GM18951 (cell line): Measurements from ENCODE around the gene PGP.

ENCODE experiments used
- POLR2A ChIP-seq: IDR thresholded peaks from 4 replicates; pipeline ENCODE4 v1.6.1; 2011; ENCODE audit warnings: mild to moderate bottlenecking; ENCODE audit not compliant: insufficient read length, insufficient read depth; ENCODE audit errors: extremely low read depth
- in situ Hi-C: fragments of 300-500 bp; cut with MboI; formaldehyde crosslinking; loops from one replicate; pipeline ENCODE4 v1.12.0; 2022; ENCODE audit warnings: low sequenced_read_pairs, mixed read lengths, inconsistent platforms; ENCODE audit not compliant: unreplicated experiment

PGP gene

GRCh38 chr16:2195322-2196161 is 19.1 kb downstream of the PGP start:
- in situ Hi-C loops, result no loop called here
- TF ChIP-seq POLR2A, result no peak

DNA sequence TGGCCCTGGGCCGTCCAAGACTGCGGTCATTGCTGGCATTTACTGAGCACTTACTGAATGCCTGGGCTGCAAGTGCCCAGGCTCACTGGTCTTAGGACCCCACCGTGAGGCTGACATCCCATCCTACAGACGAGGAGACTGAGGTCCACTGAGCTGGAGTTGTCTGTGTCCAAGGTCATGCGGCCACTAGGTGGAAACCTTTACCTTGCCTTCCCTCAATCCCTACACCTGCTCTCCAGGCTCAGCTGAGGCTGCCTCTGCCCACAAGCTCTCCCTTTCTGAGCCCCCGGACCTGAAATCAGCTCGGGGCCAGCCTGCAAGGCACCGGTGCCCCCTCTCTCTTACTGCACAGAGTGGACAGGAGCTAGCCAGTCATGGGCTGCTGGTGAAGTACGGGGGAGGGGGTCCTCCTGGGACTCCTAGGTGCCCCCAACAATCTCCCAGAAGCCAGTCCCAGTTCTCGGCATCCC is 19.8 kb downstream of the PGP start:
- no peak for TF ChIP-seq POLR2A
- in situ Hi-C loops, result no loop called here

DNA sequence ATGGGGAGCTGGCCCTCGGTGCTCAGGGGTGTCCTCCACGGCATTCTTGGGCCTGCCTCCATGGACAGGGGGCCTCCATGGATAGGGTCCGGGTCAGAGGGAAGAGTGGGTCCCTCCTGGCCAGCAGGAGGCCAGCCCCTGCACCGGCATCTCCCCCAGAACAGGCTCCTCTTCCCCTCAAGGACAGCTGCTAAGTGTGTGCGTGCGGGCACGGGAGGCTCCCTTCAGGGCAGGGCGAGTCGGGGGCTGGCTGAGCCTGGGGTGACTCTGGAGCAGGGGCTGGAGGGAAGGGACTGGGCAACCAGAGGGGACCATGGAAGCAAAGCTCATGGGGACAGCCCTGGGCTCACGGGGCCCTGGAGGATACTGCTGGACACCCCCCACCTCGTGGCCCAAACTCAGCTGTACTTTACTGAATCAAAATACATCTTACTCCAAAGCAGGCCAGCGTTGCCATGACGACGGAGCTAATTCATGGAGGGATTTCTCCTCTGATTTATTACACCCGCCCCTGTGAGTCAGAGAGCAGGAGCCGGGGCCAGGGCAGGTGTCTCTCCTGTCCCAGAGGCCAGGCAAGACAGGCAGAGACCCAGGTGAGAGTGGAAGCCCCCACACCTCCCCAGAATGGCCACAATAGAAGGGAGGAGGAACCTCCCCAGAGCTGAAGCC is 20.3 kb downstream of the PGP start:
- TF ChIP-seq POLR2A, result no peak
- in situ Hi-C loops, result no loop called here

DNA sequence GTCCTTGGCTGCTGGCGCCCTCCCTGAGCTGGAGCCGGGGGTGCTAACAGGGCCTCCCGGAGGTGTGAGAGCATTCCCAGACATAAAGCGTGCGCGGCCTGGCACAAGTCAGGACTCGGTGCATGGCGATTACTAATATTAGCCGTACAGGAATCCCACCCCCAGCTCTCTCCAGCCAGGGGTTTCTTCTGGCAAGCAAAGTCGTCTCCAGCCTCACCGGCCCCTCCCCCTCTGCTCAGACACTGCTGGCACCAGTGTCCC is 23.3 kb downstream of the PGP start:
- TF ChIP-seq POLR2A, result no peak
- in situ Hi-C loops, result no loop called here

DNA sequence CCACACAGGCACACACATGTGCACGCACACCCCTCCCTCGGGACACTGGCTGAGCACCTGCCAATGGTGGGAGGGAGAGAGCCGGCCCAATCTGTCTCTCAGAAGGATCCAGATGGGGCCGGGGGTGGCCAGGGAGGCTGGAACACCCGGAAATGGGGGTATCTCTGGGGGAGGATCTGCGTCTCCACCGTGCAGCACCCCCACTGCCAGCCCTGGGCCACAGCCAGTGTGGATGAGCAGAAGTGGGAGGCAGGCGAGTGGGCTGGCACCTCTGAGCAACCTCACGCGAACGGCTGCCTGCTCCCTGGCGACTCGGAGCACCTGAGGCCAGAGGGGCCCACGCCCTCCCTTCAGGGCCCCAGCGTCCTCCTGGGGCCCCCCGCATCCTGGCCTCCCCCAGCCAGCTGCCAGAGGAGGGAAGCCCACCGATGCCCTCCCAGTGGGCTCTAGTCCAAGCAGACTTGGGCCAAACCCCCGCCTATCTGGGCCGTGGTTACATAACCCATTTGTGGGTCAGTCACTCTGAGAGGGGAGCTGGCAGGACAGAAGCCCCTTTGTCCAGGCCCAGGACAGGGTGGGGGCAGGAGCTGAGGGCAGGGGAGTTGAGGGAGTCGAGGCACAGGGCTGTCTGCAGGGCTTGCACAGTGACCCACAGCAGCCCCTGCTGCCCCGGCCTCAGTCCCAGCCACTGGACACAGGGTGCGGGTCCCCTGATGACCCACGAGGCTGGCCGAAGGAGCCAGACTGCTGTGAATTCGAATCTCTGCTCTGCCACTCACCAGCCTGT is 23.8 kb downstream of the PGP start:
- no peak for TF ChIP-seq POLR2A
- in situ Hi-C loops, result no loop called here

DNA sequence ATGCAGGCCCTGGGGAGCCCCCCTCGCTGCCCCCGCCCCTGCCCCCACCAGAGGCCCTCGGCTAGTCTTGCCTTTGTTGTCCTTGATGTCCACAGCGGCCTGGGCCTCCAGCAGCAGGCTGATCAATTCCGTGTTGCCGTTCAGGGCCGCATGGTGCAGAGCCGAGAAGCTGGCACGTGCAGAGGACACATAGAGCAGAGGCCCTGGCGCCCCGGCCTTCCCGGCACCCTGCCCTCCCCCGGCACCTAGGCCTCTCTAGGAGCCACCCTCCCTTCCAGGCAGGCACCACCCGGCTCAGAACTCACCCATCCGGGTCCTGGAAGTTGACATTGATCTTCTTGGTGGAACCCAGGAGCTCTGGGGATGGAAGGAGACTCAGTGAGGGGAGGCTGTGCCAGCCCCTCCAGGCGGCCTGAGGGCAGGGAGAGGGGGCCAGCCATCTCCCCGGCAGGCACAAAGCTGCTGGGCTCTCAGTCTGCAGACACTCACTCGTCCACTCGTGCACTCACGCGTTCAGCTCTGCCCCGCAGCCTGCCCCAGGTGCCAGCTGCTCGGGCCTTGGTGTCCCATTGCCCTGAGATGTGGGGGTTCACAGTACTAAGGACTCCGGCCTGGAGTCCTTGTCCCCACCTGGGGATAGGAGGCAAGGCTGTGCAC is 24.5 kb downstream of the PGP start:
- in situ Hi-C loops, result no loop called here
- no peak for TF ChIP-seq POLR2A

DNA sequence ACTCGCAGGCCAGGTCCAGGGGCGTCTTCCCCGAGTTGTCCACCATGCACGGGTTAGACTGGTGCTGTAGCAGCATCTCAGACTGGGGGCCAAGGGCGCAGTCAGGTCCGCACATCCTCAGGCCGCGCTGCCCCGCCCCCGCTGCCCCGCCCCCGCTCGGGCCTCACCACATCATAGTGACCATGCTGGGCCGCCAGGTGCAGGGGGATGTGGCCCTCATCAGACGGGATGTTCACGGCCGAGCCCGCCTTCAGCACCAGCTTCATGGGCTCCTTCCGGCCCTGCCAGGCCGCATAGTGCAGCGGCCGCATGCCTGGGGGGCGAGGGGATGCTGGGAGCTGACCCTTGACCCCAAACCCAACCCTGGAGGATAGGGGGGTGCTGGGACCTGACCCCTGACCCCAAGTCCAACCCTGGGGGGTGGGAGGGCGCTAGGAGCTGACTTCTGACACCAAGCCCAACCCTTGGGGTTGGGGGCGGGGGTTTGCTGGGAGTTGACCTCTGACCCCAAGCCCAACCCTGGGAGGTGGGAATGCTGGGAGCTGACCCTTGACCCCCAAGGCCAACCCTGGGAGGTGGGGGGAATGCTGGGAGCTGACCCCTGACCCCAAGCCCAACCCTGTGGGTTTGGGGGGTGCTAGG is 25.3 kb downstream of the PGP start:
- no peak for TF ChIP-seq POLR2A
- in situ Hi-C loops, result no loop called here

DNA sequence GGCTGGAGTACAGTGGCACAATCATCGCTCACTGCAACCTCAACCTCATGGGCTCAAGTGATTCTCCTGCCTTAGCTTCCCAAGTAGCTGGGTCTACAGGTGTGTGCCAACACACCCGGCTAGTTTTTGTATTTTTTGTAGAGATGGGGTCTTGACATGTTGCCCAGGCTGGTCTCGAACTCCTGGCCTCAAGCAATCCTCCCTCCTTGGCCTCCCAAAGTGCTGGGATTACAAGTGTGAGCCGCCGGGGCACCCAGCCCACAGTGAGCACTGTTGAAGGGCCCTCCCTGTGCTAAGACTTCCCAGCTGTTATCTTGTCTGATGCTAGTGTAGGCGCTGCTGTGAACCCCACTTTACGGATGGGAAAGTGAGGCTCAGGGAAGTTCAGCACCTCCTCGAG is 26.2 kb downstream of the PGP start:
- no peak for TF ChIP-seq POLR2A
- in situ Hi-C loops, result no loop called here

DNA sequence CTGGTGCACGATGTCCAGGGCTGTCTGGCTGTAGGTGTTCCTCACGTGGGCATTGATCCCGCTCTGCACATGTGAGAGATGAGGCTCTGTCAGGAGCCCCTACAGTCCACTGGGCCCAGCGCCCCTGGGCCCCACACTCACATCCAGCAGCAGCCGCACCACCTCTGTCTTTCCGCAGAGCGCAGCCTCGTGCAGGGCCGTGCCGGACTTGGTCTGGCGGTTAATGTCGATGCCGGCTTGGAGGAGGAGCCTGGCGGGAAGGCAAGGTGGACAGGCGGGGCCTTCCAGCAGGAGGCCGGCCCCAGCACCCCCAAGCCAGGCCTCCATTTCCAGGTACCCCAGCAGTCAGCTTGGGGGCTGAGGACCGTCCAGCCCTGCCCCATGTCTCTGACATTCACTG is 27.4 kb downstream of the PGP start:
- in situ Hi-C loops, result no loop called here
- no peak for TF ChIP-seq POLR2A

DNA sequence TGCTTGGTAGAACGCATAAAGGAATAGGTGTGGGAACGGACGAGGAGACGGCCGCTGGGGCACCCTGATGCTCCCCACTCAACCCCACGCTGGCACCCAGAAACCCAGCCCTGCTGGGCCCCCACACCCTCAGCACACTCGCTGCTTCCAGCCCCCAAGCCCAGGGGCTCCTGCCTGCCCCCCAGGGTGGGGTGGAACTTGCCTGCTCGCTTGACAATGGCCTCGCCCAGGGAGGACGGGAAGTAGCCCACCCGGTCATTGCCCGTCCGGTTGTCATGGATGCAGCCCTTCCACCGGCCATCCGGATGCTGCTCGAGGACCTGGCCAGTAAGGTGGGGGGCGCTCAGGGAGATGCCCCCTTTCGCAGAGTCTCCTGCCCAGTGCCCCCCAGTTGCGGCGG is 28.1 kb downstream of the PGP start:
- in situ Hi-C loops, result no loop called here
- no peak for TF ChIP-seq POLR2A

- TF ChIP-seq POLR2A, result no peak
- in situ Hi-C loops, result no loop called here
Measured at GRCh38 chr16:2186064-2186463, 28.6 kb downstream of the PGP start.

GRCh38 chr16:2184962-2185361 is 29.7 kb downstream of the PGP start:
- no peak for TF ChIP-seq POLR2A
- in situ Hi-C loops, result no loop called here

GRCh38 chr16:2184346-2184745 is 30.3 kb downstream of the PGP start:
- in situ Hi-C loops, result no loop called here
- TF ChIP-seq POLR2A, result no peak

GRCh38 chr16:2183671-2184070 is 31.0 kb downstream of the PGP start:
- TF ChIP-seq POLR2A, result no peak
- in situ Hi-C loops, result no loop called here
